K562 (cell line): ENCODE data around the gene GPRIN2. TPM values are rescaled to one million over a fixed set of nuclear protein-coding genes. Genes with fewer than 3 reads are reported as not detected.

Experiments used
- DPF2 ChIP-seq: fragments of 450-650 bp; IDR thresholded peaks from 2 replicates; pipeline ENCODE4 v1.6.1; 2016
- HDAC1 ChIP-seq, 2 experiments: fragments of 450-650 bp; IDR thresholded peaks; 2 replicates each; pipeline ENCODE4 v1.6.1; 2016 to 2017; ENCODE audit warnings: inconsistent platforms in 1 of 2, mild to moderate bottlenecking in 1 of 2, moderate library complexity in 1 of 2
- KDM2B ChIP-seq: fragments of 250-450 bp; sonication (Bioruptor Pico); IDR thresholded peaks from 2 replicates; pipeline ENCODE4 v1.8.0; 2021; ENCODE audit warnings: mild to moderate bottlenecking, moderate library complexity
- PRDM10 ChIP-seq: fragments of 450-650 bp; IDR thresholded peaks from 2 replicates; pipeline ENCODE4 v1.6.1; 2018; ENCODE audit not compliant: partially characterized antibody
- PTRF ChIP-seq: fragments of 450-650 bp; IDR thresholded peaks from 2 replicates; pipeline ENCODE4 v1.6.1; 2016; ENCODE audit warnings: mild to moderate bottlenecking, missing genetic modification characterization, missing compliant biosample characterization
- SRSF3 ChIP-seq: fragments of 200-400 bp; formaldehyde crosslinking; IDR thresholded peaks from 2 replicates; pipeline ENCODE4 v1.6.1; 2016; ENCODE audit warnings: mild to moderate bottlenecking, low read length, moderate library complexity; ENCODE audit not compliant: insufficient read depth
- TCF3 ChIP-seq: sonication (generic); formaldehyde crosslinking; IDR thresholded peaks from 2 replicates; pipeline ENCODE4 v1.4.0; 2020; ENCODE audit warnings: mild to moderate bottlenecking, missing genetic modification reagents
- XRCC4 ChIP-seq: IDR thresholded peaks from one replicate; pipeline ENCODE4 v1.6.1; 2011; ENCODE audit not compliant: insufficient read depth, insufficient read length; ENCODE audit errors: extremely low read depth
- XRCC5 ChIP-seq: fragments of 200-400 bp; formaldehyde crosslinking; IDR thresholded peaks from 2 replicates; pipeline ENCODE4 v1.6.1; 2017; ENCODE audit warnings: low read depth, mild to moderate bottlenecking, low read length
- ZC3H11A ChIP-seq: IDR thresholded peaks from 2 replicates; pipeline ENCODE4 v1.6.1; 2012; ENCODE audit warnings: low read depth, low read length, improper control_type of control experiment
- ZC3H4 ChIP-seq: sonication (generic); formaldehyde crosslinking; IDR thresholded peaks from 2 replicates; pipeline ENCODE4 v1.9.0; 2021; ENCODE audit warnings: missing genetic modification reagents, borderline replicate concordance
- ZC3H8 ChIP-seq: fragments of 450-650 bp; IDR thresholded peaks from 2 replicates; pipeline ENCODE4 v1.6.1; 2017
- ZEB2 ChIP-seq: fragments of 450-650 bp; IDR thresholded peaks from 2 replicates; pipeline ENCODE4 v1.6.1; 2016
- ZNF444 ChIP-seq: fragments of 250-450 bp; sonication (Bioruptor Pico); IDR thresholded peaks from 2 replicates; pipeline ENCODE4 v1.4.0; 2020; ENCODE audit warnings: mild to moderate bottlenecking, moderate library complexity
- polyA plus RNA-seq, 8 experiments: library from polyadenylated mRNA; depleted of rRNA in 4 of 8; stranded (reverse) in 5 of 8; unstranded in 3 of 8; fragments of >200 nt; fragmentation: Nextera tagmentation in 2 of 8; fragmentation: Illumina TruSeq in 1 of 8; extraction: Ambion mirVana in 2 of 8; extraction: Trizol in 1 of 8; gene quantifications; 2 replicates each; pipeline versions ENCODE4 v1.2.1 to v1.2.3, GENCODE V29; 2011 to 2014; ENCODE audit warnings: inconsistent platforms in 1 of 8, missing spikeins in 1 of 8
- total RNA-seq, 7 experiments: library from RNA; depleted of rRNA in 6 of 7; stranded (reverse); fragments of >200 nt in 6 of 7; fragmentation: Illumina TruSeq in 2 of 7; extraction: Trizol in 2 of 7; gene quantifications; 2 replicates each; pipeline versions ENCODE4 v1.2.1 to v1.2.3, GENCODE V29; 2011 to 2021; ENCODE audit warnings: low replicate concordance in 1 of 7
- TF ChIP-seq, protein P1 (sequence below), 2 experiments: fragments of 450-650 bp; IDR thresholded peaks; 2 replicates each; pipeline ENCODE4 v1.6.1; 2016
- TF ChIP-seq, protein P2 (sequence below): sonication (generic); formaldehyde crosslinking; IDR thresholded peaks from 2 replicates; pipeline ENCODE4 v1.8.0; 2022; ENCODE audit warnings: missing genetic modification reagents, mild to moderate bottlenecking, moderate library complexity, borderline replicate concordance

The GPRIN2 gene
- total and polyA plus RNA-seq, 9 of the 15 experiments (the other 6 are each of a cell fraction or from before 2014, with no cell fraction given), result not detected

- TF ChIP-seq, protein P1, sequence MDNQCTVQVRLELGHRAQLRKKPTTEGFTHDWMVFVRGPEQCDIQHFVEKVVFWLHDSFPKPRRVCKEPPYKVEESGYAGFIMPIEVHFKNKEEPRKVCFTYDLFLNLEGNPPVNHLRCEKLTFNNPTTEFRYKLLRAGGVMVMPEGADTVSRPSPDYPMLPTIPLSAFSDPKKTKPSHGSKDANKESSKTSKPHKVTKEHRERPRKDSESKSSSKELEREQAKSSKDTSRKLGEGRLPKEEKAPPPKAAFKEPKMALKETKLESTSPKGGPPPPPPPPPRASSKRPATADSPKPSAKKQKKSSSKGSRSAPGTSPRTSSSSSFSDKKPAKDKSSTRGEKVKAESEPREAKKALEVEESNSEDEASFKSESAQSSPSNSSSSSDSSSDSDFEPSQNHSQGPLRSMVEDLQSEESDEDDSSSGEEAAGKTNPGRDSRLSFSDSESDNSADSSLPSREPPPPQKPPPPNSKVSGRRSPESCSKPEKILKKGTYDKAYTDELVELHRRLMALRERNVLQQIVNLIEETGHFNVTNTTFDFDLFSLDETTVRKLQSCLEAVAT (IDR thresholded peaks at IDR 0.05), result no peak
- TF ChIP-seq ZC3H4 (CRISPR knock-in tag), result no peak
- TF ChIP-seq XRCC5, result no peak
- TF ChIP-seq SRSF3, result no peak
- peak; percentile 42 for TF ChIP-seq PRDM10
- TF ChIP-seq, protein P2, sequence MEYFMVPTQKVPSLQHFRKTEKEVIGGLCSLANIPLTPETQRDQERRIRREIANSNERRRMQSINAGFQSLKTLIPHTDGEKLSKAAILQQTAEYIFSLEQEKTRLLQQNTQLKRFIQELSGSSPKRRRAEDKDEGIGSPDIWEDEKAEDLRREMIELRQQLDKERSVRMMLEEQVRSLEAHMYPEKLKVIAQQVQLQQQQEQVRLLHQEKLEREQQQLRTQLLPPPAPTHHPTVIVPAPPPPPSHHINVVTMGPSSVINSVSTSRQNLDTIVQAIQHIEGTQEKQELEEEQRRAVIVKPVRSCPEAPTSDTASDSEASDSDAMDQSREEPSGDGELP (CRISPR knock-in tag), result no peak
- no peak for TF ChIP-seq XRCC4
- TF ChIP-seq ZNF444 (CRISPR knock-in tag), result no peak
- TF ChIP-seq TCF3, result no peak
- TF ChIP-seq HDAC1 (IDR thresholded peaks at IDR 0.05), result peak in 1 of 2 experiments; percentile 48; a peak in 1 of 4 replicates
- no peak for TF ChIP-seq PTRF (tag)
- TF ChIP-seq ZC3H8, result no peak
- TF ChIP-seq DPF2, result peak; percentile 19; the same call in 1 of the 2 replicates
- TF ChIP-seq ZC3H11A, result no peak
- TF ChIP-seq KDM2B (CRISPR knock-in tag), result no peak
- TF ChIP-seq ZEB2, result no peak
Measured at GRCh38 chr10:46550795-46551700, 5.4 kb downstream of the GPRIN2 start (continued).
